ENCODE measurements around the gene GSC2.

- TF ChIP-seq CTCF (IDR thresholded peaks at IDR 0.05) = no peak
- TF ChIP-seq POLR2A (IDR thresholded peaks at IDR 0.05) = no peak
- TF ChIP-seq POLR2AphosphoS5 (IDR thresholded peaks at IDR 0.05) = no peak
Observed at GRCh38 chr22:19167106-19167869, 17.2 kb upstream of the GSC2 start.

Measured in prostate gland (tissue), 2 donors.